ENCODE measurements around the gene ANKRD28. TPM values are rescaled to one million over a fixed set of nuclear protein-coding genes. Genes with fewer than 3 reads are reported as not detected.

Gene ANKRD28
- total RNA-seq, 1 donor from 2014 or later = 64.3 TPM

GRCh38 chr3:15803921-15804320 is 6.1 kb upstream of the ANKRD28 start:
- no peak for DNase-seq (ENCODE audit: low spot score)

DNA sequence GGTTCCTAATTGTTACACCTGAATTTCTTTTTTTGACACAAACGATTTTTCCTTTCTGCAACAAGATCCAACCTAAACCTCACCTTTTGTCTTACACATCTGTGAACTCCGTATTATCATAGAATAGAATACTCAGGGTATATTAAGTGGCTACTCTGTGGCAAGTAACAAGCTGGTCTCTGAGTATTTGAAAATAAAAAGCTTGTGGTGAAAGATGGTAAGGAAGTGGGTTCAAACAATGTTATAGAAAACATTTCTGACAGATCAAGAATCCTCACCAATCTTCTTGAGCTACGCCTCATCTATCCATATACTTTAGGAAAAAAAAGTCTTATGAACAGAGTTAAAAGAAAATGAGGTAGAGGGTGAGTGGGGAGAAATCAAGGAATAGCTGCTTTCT is 3.5 kb upstream of the ANKRD28 start:
- DNase-seq (ENCODE audit: low spot score) = no peak

GRCh38 chr3:15800780-15801179 is 3.0 kb upstream of the ANKRD28 start:
- peak; percentile 40 for DNase-seq (ENCODE audit: low spot score)

- DNase-seq (ENCODE audit: low spot score) = no peak
Observed at GRCh38 chr3:15800327-15800726, 2.5 kb upstream of the ANKRD28 start.

DNA sequence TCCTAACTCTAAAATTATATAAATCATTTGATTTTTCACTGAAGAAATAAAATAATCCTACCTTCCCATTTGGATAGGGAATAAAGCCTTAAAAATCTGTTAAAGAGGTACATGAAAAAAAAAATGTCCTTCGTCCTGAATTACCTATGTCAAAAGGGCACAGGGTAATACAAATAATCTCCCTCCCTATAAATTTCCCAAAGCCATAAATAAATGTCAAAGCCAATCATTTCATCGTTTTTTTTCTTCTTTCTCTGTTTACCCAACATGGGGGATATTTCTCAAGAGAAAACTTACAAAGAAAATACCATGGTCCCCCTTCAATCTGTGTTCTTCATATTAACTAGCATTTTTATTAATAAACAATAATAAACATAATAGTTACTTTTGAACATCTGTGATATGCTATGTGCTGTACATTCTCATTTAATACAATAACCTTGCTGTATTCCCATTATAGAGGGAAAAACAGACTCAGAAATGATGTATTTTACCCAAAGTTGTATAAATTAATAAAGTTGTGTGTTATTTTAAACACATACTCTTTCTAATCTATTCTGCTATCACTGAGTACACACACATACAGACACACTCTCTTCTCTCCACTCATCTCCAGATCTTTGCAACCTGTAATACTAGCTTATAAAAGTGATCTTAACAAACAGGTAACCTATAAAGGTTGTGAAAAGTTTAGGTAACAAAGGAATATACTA is 910 bp upstream of the ANKRD28 start:
- no peak for DNase-seq (ENCODE audit: low spot score)

- DNase-seq (ENCODE audit: low spot score) = peak; percentile 65
Observed at GRCh38 chr3:15796771-15797641, 773 bp downstream of the ANKRD28 start.

GRCh38 chr3:15796331-15796730 is 1.4 kb downstream of the ANKRD28 start:
- no peak for DNase-seq (ENCODE audit: low spot score)

GRCh38 chr3:15795651-15796308 is 2.0 kb downstream of the ANKRD28 start:
- no peak for DNase-seq (ENCODE audit: low spot score)

DNA sequence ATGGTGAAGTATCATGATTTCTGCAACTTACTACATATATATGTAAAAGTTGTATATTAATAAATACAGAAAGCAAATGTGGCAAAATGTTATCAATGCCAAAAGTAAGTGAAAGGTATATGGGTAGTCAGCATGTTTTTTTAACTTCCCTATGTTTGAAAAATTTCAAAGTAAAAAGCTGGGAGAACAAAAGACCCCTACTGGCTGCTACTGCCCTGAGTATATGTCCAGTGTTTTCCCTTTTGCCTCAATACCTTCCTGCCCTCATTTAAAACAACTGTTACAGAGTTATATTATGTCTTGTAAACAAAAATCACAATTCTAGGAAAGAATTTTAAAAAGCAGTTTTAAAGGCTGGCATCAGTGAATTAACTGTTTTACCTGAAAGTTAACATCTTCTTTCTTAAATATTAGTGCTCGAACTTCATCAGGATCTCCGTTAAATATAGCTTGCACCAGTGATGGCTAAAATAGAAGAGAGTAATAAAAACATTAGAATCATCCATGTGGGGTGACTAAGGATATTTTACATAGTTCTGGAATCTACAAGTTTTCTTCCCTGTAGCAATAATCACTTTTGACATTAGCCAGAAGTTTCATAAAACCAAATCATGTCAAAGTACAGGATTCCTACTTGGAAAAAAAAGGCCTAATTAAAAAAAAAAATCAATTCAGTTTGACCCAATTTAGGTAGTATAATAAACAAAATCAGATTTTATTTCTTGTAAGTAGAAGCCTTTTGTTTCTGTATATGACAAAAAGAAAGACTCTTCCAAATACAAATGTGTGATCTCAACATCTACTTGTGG is 2.7 kb downstream of the ANKRD28 start:
- DNase-seq (ENCODE audit: low spot score) = peak; percentile 35

DNA sequence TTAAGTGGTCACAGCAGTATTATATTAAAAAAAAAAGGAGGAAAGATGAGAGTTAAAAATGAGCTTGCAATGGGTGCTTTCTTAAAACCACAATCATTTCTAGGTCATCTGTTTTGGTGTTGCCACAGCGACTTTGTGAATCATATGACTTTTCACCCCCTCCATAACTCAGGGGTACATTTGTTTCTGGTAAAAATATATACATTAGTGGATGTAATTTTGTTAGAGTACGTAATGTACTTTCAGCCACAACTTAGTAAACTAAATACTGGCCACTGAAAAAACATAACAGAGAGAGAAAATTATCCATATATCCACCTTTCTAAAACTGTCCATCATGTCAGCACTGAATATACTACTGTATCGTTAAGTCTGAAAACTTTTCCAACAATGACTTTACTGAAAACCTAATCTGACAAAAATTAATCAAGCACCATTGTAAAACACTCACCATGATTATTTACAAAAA is 3.4 kb downstream of the ANKRD28 start:
- DNase-seq (ENCODE audit: low spot score) = no peak

- DNase-seq (ENCODE audit: low spot score) = no peak
Observed at GRCh38 chr3:15791525-15791924, 6.3 kb downstream of the ANKRD28 start.

GRCh38 chr3:15787941-15788340 is 9.8 kb downstream of the ANKRD28 start:
- DNase-seq (ENCODE audit: low spot score) = peak; percentile 71

- peak; percentile 55 for DNase-seq (ENCODE audit: low spot score)
Observed at GRCh38 chr3:15787526-15787925, 10.3 kb downstream of the ANKRD28 start.

- no peak for DNase-seq (ENCODE audit: low spot score)
Observed at GRCh38 chr3:15783361-15783969, 14.3 kb downstream of the ANKRD28 start.

DNA sequence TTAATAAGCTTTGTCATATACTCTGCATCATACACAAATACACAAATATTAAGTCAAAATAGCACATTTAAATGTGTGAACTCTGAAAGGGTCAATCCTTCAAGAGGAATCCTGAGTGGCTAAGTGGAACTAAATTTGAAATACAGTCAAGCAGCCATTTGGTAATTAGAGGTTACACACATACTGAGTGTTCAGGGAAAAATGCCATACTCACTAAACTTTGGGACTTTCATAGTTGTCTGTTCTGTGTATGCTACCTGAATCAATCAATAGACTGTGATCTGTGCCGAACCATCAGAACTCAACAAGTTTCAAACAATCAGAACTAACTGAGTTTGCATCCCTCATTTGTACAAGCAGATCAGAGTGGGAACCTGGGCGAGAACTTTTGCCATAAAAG is 15.3 kb downstream of the ANKRD28 start:
- DNase-seq (ENCODE audit: low spot score) = no peak

DNA sequence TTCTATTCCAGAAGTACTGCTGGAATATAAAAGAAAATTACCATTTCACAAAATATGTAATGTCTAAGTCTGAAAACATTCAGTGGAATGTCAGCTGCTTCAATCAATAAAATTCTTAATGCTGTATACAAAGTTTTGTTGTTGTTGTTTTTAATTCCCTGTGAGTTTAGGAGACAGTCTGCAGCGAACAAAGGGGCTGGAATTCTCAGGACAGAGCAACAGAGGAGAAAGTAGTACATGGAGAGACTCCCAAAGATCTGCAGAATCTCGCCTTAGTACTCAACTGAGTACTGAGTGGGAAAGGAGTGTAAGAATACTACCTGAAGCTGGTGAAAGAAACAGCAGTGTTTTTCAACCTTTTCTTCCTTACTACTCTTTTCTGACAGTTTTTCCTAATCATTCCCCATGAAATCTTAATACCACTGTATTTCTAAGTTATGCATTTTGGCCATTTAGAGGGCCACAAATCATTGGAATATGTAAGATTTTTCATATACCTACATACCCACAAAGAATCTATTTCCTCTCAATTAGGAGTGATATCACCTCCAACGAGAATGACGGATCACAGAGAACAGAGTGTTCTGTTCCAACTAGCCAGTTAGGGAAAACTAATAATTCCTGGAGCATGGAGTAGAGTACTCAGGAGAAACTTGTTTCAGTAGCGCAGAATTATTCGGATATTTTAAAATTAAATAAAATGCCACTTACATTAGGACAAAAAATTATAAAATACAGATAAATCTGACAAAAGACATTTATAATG is 16.0 kb downstream of the ANKRD28 start:
- DNase-seq (ENCODE audit: low spot score) = no peak

DNA sequence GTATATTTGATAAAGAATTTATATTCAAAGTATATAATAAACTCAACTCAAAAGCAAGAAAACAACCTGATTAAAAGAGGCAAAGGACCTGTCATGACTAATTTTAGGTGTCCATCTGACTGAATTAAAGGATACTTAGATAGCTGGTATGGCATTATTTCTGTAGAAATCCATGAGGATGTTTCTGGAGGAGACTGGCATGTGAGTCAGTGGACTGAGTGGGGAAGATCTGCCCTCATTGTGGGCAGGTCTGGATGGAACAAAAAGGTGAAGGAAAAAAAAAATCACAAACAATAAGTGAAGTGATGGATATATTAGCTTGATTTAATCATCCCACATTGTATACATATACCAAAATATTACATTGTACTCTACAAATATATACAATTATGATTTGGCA is 16.6 kb downstream of the ANKRD28 start:
- DNase-seq (ENCODE audit: low spot score) = no peak

DNA sequence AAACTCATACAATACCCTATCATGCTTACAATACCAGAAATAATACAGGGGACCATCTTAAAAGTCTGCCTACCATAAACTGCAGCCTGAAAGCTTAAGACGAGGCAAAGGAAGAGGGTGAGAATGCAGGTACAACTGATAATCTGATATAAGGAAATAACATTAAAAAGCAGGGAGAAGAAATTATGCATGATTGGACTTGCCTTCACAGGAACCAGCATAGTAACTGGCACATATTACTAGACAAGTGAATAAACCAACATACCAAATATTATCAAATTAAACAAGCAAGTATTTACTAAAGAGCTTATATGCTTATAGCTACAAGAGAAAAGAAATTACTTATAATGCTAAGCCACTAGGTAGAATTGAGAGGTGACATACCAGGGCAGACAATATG is 18.7 kb downstream of the ANKRD28 start:
- DNase-seq (ENCODE audit: low spot score) = no peak

DNA sequence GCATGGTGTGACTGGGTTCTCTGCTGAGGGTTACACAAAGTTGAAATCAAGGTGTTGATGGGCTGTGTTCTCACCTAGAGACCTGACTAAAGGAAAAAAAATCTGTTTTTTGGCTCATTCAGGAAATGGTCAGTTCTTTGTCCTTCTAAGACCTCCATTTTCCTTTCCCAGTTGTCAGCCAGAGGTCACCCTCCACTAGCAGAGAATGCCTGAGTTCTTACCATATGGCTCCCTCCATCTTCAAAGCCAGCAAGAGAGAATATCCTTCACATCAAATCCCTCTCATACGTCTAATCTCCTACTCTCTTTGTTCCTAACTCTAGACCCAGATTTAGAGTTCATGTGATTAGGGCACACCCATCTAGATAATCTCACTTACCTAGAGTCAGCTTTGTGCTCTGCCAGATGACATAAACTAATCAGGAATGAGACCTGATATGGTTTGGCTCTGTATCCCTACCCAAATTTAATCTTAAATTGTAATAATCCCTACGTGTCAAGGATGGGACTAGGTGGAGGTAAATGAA is 19.4 kb downstream of the ANKRD28 start:
- DNase-seq (ENCODE audit: low spot score) = peak; percentile 24

Measured in umbilical cord (tissue), 2 donors.